ENCODE measurements around the gene TMEM220.
"Not testable (repeated sequence)": the region's sequence is repeated elsewhere in the genome, so short reads cannot be mapped to it uniquely, and the experiment has no call there.

The TMEM220 gene

DNA sequence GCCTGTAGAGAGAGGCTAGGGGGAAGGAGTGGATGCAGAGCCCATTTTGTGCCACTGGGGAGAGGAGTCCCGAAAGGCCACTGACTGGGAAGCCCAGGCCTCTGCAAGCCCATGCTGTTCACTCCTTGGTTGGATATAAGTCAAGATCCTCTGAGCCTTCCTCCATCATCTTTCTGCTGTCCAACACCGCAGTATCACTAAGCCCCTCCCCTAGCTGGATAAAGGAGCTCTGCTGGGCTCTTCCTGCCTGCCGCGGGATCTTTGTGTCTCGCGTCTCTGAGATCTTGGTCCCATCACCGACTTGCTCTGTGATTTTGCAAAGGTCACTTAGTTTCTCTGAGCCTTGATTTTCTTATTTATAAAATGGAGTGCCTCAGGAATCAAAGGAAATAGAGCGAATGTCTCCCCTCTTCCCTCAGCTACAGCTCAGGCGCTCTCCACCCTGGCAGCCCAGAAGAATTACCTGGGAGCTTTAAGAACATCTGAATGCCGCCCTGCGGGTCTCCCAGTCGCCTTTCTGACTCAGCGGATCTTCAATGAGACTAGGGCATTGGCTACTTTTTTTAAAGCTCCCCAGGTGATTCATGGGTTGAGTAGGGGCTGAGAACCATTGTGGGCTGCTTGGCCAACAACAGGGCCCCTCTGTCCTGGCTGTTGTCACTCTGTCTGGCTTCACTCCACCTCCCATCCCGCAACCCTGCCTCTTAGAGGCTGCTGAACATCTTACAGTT lies 25.2 kb upstream of the TMEM220 start:
- no peak for DNase-seq (ENCODE audit: low spot score)

DNA sequence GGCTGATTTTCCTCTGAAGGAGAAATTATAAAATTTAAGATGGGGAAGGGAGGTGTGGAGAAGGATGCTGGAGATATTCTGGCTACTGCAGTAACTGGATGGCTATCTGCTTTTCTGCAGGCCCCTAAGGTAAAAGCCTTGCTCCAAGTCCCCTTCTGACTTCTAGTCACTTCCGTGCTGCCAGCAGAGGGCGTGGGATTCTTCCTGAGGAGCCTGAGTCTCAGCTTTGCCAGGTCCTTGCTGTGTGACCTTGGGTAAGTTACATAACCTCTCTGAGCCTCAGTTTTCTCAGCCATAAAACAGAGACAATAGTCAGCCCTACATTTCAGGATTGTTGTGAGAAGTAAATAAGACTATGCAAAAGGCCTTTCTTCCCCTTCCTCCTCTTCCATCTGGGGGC lies 24.3 kb upstream of the TMEM220 start:
- DNase-seq (ENCODE audit: low spot score): peak; percentile 47

DNA sequence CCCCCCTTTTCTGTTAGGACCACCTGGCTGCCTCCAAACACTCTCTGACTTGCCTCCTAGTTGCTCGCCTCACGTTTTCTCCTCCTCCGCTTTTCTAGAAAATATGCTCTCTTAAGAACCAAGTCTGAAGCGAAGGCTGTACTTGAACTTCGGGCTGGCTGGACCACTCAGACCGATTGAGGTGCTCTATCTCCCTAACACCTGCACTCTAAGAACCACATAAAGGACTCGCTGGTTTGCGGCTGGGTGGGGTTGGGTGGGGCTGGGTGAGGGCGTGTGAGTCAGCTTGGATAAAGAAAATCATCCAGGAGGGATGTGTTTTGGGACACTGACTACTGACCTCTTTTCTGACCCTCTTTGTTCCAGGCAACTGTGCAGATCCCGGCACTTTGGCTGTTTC lies 22.9 kb upstream of the TMEM220 start:
- DNase-seq (ENCODE audit: low spot score): no peak

DNA sequence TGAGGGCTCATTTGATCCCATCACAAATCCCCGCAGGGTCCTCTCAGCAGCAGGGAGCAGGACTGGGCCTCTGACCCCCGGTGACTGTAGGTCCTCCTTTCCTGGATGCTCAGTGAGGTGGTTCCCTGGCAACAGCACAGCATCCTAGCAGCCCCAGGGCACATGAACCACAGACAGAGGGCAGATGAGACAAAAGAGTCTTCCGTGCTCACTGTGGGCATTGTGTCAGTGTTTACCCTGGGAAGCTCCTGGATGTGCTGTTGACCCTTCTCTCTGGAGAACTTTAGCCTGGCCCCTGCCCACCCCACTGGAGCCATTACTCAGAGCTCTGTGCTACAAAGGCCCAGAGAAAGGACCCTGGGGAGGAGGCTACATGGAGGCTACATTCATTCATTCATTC lies 21.7 kb upstream of the TMEM220 start:
- DNase-seq (ENCODE audit: low spot score): no peak

DNA sequence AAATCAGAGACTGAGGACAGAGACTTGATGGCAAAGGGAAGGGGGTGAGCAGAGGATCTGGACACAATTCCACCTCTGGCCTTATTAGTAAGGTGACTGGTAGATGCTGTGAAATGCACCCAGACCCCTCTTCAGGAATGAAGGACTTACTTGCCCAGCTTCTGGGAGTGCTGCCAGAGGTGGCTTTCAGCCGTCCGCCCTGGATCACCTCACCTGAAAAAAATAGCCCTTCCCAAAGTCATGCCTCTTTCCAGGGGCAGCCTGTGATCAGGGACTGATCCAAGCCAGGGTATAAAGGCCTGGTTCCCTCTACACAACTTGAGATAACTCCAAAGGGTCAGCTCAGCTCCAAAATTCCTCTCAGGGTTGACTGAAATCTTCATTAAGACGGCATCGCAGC lies 20.4 kb upstream of the TMEM220 start:
- no peak for DNase-seq (ENCODE audit: low spot score)

DNA sequence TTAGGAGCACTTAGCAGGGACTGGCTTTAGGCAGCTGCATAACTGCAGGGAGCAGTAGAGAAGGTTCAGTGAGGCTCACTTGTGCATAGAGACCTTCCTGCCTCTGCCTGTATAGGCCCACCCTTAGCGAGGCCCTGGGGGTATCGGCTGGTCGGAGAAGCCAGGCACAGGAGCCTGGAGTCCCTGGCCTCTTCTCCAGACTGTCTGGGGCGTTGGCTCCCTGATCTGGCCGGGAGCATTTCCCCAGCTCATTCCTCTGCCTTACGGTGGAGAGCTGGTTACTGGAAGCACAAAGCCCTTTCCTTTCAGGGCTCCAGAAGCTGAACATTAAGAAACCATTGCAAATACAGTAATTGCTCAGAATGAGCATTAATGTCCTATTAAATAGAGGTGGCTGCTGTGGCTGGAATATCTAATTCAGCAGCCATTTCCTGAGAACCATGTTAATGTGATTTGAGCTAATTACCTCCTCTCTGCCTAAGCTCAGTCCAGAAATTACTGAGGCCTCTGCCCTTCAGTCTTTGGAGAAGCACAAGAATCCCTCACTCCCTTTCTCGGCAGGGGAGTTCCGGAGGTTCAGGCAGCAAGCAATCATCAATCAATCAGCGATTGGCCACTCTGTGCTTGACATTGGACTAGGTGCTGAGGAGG lies 18.8 kb upstream of the TMEM220 start:
- DNase-seq (ENCODE audit: low spot score): peak; percentile 31

DNA sequence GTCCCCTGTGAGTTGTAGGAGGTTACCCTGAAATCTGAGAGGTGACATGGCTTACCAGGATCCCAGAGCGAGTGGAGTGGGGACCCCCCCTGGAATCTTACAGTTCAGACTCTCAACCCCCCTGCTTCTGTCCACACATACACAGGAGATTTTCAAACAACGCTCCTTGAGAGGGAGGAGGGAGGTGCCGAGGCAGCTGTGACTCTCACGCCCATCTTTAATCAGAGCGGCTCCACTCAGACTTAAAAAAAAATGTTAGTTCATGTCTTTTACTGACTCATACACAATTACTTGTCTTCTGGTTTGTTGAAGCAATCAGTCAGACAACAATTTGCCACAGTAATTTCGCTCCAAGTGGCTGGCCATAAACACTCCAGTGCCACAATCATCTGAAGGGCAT lies 15.4 kb upstream of the TMEM220 start:
- DNase-seq (ENCODE audit: low spot score): peak; percentile 73

DNA sequence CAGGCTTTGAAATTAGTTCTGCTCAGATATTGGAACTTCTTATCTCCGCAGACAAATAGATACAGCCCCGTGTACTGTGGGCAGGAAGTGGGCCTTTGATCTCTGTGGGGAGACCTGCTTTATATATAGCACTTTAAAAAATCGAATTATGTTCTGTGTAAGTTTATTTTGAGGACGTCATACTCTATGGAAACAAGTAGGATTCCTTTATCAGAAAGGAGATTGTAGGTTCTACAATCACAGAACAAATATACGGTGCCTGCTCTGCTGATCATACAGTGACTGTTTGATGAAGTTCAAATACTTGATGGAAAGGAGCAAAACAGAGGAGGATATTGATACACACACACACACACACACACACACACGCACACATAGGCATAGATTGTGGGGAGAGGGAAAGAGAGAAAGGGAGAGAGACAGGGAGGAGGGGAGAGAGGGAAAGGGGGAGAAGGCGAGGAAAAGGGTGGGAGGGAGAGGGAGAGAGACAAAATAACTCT lies 14.7 kb upstream of the TMEM220 start:
- DNase-seq (ENCODE audit: low spot score): no peak

DNA sequence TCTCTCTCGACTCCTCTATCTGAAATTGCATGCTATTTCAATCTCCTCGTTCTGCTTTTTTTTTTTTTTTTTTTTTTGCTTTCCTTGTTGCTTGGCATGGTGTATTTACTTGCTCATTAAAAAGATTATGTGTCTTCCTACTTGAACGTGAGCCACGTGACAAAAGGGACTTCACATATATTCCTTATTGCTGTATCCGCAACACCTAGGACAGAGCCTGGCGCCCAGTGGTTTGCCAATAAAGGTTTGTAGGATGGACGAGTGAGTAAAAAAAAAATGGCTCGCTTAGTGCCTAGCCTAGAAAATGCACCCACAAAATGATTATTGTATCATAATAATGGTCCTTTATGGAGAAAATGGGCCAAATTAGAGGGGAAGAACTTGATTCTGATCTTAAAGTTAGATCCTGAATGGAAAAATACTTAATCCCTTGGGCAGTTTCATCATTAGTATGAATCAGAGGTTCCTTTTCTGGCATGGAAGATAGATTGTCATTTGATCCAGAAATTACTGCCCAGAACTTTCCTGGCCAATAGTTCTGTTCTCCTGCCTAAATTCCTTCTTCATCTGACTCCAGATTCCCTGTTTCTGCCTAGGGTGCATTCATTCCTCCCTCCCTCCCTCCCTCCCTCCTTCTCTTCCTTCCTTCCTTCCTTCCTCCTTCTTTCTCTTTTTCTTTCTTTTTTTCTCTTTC lies 13.6 kb upstream of the TMEM220 start:
- DNase-seq (ENCODE audit: low spot score): peak; percentile 75

DNA sequence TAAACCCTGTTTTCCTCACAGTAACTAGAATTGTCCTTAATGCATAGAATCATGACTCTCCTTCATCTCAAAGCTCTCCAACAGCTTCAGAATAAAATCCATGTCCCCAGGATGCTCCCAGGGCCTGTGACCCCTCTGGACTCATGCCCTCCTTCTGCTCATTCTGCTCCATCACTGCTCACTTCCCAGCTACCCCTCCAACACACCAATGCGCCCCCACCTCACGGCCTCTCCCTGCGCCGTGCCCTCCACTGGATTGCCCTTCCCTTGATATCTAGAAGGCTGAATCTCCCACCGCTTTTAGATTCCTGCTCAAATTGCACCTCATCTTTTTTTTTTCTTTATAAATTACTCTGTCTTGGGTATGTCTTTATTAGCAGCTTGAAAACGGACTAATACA lies 12.6 kb upstream of the TMEM220 start:
- DNase-seq (ENCODE audit: low spot score): no peak

DNA sequence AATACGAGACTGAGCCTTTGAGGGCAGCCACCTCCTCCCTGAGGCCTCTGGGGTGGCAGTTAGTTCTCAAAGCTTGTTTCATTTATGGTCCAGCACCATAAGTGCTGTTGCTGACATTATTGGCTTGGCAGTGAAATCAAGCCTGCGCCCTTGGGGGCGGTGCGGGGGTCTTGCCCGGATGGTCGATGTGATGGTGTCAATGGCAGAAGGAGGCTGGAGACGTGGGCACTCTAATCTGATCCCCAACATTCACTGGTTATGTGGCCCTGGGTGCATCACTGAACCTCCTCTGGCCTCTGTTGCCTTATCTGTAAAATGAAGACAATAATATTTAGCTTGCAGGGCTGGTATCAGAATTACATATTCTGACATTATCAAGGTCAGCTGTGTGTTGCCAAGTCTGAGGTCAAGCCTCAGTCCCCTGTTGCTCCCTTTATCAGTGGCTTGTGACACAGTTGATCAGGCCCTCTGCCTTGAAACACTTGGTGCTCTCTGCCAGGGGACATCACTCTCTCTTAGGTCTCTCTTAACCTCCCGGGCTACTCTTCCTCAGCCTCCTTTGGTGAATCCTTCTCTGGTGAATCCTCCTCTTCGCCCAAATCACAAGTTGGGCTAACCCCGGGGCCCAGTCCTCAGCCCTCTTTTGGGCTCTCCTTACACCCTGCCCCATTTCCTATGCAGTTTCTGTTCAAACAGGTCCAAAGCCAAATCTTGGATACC lies 11.8 kb upstream of the TMEM220 start:
- no peak for DNase-seq (ENCODE audit: low spot score)

DNA sequence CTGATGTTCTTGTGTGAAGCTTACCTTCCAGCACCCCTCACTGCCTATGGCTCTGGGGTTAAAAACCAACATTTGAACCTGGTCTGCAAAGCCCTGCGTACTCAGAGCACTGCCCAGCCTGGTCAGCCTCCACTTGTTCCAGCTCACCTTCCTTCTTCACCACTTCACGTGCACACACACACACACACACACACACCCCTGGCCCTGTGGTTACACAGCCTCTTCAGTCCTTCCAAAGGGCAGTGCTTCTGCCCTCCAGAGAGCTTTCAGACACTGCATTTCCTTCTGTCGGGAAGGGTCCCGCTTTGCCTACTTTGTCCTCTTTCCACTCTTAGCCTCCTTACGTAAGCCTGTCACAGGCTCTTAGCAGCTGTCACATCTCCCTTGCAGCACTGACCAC lies 9.6 kb upstream of the TMEM220 start:
- no peak for DNase-seq (ENCODE audit: low spot score)

DNA sequence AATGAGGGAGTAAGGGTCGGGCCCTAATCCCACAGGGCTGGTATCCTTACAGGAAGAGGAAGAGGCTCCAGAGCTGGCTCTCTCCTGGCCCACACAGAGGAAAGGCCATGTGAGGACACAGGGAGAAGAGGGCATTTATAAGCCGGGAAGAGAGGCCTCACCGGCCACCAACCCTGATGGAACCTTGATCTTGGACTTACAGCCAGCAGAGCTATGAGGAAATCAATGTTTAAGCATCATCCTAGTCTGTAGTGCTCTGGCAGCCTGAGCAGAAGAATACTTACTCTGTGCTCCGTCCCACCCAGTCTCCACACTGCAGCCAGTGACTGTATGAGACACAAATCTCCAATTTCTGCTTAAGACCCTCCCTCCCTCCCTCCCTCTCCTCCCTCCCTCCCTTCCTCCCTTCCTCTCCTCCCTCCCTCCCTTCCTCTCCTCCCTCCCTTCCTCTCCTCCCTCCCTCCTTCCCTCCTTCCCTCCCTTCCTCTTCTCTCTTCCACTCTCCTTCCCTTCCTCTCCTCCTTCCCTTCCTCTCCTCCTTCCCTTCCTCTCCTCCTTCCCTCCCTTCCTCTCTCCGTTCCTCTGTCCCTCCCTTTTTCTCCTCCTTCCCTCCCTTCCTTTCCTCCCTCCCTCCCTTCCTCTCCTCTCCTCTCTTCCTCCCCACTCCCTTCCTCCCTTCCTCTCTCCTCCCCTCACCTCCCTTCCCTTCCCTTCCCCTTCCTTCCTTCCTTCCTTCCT lies 8.9 kb upstream of the TMEM220 start:
- no peak for DNase-seq (ENCODE audit: low spot score)

DNA sequence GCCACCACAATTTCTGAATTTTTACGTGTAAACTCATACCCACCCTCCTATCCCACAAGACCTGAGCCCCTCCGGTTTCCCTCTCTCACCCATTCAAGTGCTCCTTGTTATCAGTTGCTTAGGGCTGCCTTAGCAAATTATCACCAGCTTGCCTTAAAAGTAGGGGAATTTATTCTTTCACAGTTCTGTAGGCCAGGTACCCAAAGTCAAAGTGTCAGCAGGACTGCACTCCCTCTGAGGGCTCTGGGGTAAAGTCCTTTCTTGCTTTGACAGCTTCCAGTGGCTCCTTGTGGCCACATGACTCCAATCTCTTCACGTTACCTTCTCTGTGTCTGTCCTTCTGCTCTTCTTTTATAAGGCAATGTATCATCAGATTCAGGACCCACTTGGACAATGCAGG lies 7.9 kb upstream of the TMEM220 start:
- DNase-seq (ENCODE audit: low spot score): no peak

DNA sequence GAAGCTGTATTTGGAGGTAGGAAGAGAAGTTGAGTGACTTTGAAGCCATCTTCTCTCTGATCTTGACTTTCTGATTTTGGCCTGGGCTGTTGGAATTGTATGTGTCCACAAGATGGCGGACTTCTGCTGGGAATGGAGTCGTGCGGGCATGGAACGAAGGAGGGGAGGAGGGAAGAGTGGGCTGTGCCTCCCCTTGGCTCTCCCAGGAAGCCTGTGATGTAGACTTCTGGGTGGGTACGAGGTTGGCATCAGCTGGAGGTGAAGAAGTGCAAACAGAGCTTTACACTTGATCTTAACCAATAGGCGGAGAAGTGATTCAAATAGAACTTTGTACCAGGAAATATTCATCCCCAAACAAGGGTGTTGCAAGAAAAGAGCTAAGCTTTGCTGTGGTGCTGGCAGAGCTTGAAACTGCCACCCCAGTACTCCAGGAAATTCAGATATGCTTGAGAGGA lies 7.4 kb upstream of the TMEM220 start:
- DNase-seq (ENCODE audit: low spot score): peak; percentile 81

DNA sequence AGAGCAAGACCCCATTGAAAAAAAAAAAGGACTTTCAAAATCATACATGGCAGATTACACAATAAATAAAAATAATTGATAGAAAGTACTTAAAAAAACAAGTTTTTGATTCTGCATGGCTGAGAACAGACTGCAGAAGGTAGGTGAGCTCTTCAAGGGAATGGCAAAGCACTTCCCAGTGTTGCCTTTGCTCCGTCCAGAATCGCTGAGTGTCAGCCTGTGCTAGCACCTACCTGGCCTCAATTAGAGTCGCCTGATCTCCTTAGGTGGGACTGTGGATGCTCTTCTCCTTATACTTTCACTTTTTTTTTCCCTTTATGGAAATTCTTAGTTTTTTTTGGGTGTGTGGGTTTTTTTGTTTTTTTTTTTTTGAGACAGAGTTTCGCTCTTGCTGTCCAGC lies 6.0 kb upstream of the TMEM220 start:
- DNase-seq (ENCODE audit: low spot score): no peak

DNA sequence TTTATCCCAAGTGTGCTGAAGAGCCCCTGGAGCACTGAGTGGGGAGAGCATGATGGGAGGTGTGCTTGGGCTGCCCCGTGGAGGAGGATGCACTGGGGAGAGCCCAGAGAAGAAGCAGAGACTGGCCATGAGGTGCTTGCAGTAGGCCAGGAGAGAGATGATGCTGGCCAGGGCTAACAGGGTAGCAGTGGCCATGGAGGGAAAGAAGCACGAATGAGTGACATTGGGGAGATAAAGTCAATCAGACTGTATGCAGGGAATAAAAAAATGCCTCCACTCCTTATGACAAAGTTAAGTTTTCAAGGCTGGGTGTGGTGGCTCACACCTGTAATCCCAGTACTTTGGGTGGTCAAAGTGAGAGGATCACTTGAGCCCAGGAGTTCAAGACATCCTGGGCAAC lies 5.4 kb upstream of the TMEM220 start:
- DNase-seq (ENCODE audit: low spot score): no peak

DNA sequence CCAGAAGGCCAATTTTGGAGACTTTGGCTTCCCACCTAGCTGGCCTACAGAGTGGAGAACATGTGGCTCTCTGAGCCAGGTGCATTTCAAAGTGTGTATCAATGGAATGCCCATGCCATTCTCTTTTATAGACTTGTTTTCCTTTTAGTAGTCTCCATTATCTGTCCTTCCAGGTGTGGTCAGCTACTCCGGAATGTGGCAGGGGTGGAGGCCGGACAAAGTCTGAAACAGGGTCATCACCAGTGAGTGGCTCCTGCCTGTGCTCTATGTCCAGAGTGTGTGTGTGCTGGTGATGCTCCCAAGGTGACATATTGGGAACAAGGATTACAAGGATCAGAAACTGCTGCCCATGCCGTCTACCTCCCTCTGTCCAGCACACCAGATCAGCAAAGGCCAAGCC lies 3.8 kb upstream of the TMEM220 start:
- DNase-seq (ENCODE audit: low spot score): no peak

DNA sequence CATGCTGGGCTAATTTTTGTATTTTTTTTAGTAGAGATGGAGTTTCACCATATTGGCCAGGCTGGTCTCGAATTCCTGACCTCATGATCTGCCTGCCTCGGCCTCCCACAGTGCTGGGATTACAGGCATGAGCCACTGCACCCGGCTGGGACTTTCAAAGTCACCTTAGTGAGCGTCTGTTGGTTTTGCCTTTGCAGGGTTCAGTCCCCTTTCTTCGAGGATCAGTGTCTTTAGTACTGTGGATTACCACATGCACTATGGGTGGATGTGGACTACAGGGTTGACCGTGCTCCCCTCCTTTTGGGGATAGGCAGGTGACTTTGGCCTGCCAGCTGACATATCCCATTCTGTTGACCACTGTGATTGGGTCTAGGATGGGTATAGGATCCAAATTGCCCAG lies 2.3 kb upstream of the TMEM220 start:
- not testable (repeated sequence) for DNase-seq (ENCODE audit: low spot score)

DNA sequence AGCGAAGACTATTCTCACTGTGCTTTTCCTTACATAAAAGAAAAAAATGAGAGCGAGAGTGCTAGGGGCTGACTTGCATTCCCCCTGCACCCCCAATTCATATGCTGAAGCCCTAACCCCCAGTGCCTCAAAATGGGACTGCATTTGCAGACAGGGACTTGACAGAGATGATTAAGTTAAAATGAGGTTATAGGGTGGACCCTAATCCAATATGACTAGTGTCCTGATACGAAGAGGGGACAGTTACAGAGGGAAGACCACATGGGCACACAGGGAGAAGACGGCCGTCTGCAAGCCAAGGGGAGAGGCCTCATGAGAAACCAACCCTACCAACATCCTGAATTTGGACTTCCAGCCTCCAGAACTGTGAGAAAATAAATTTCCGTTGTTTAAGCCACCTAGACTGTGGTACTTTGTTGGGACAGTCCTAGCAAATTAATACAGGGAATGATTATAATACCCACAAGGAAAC lies 1.6 kb upstream of the TMEM220 start:
- no peak for DNase-seq (ENCODE audit: low spot score)

DNA sequence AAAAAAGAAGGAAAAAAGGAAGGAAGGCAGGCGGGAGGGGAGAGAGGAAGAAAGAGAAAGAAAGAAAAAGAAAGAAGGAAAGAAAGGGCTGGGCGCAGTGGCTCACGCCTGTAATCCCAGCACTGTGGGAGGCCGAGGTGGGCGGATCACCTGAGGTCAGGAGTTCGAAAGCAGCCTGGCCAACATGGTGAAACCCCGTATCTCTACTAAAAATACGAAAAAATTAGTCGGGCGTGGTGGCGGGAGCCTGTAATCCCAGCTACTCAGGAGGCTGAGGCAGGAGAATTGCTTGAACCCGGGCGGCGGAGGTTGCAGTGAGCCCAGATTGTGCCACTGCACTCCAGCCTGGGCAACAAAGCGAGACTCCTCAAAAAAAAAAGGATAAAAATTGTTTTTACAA lies 424 bp upstream of the TMEM220 start:
- DNase-seq (ENCODE audit: low spot score): not testable (repeated sequence)

All from AG20443 (cell line).